DMS114 treated with DMSO at 0.1 percent for 48 hours (cell line): ENCODE measurements around the gene NUDT1.

Source experiments
- DNase-seq: peaks from one replicate; lab custom pipeline; 2025; ENCODE audit not compliant: unreplicated experiment; lab: John Stamatoyannopoulos, UW

The NUDT1 gene

DNA sequence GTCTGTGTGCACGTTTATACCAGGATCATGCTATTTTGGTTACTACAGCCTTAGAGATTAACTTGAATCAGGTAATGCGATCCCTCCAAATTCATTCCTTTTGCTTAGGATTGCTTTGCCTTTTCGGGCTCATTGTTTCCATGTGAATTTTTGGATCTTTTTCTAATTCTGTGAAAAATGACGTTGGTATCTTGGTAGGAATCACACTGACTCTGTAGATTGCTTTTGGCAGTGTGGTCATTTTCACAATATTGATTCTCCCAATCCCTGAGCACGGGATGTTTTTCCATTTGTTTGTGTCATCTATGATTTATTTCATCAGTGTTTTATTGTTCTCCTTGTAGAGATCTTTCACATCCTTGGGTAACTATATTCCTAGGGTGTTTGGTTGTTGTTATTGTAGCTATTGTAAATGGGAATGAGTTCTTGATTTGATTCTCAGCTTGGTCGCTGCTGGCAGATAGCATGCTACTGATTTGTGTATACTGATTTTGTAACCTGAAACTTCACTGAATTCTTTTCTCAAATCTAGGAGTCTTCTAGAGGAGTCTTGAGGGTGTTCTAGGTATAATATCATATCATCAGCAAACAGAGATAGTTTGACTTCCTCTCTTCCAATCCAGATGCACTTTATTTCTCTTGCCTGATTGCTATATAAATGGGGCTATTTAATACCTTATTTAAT lies 54.1 kb downstream of the NUDT1 start:
- no peak for DNase-seq

DNA sequence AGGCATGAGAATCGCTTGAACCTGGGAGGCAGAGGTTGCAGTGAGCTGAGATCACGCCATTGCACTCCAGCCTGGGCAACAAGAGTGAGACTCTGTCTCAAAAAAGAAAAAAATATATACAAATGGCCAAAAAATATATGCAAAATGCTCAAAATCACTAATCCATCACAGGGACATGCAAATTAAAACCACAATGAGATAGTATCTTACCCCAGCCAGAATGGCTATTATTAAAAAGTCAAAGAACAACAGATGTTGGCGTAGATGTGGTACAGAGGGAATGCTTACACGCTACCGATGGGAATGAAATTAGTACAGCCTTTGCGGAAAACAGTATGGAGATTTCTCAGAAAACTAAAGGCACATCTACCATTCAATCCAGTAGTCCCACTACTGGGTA lies 54.8 kb downstream of the NUDT1 start:
- DNase-seq, result no peak

DNA sequence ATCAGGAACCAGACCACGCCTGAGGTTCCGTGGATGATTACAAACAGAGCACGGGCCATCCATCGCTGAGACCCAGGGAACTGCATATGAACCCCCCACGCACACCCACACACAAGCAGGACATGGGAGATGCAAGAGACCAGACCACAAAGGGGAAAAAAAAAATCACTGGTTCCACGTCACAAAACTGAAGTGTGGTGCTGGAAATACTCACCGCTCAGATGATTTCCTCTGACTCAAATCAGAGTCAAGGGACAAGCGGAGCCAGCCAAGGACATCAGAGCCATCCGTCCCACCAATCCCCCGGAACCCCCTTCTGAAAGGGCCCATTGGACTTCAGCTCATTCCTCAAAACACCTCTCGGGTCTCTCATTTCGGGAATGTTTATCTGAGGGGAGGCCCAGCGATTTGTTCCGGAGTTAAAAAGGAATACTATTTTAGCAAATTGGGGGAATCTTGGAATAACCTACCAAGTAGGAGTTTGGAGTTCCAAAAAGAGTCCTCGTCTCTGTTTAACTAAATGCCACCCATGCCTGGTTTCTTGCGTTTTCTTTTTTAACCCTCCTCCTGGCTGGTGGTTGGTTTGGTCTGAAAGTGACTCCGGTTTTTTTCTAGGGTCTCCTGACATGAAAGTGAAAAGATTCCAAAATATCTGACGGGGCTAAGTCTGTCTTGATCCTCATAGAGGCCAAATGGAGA lies 57.3 kb downstream of the NUDT1 start:
- no peak for DNase-seq

DNA sequence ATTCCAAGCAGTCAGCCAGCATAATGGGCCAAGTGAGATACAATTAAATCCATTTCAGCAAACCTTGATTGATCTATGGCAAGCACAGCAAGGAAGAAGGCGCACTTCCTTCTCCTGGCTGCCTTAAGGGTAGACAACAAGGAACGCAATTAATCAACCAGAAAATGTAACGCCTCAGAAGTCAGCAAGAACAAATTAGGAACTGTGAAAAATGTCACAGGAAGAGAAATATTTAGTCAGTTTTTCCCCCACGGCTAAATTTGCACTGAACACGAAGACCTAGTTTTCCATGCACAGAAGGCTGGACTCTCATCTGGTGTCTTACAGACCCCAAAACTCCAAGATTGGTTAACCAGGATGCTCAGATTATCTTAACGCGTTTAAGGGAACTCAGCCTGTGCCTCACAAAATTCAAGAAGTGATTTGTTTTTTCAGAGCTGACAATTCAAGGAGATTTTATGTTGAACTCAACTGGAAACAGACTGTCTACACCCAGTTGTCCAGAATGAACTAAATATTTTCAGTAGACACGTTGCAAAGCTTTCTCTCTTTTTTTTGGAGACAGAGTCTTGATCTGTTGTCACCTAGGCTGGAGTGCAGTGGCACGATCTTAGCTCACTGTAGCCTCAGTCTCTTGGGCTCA lies 58.0 kb downstream of the NUDT1 start:
- no peak for DNase-seq
